HEK293 (cell line): Measurements from ENCODE around the gene BAX.

Source experiments
- CTCF ChIA-PET: fragments of 350-600 bp; formaldehyde crosslinking; extraction: SDS; loops from one replicate; lab custom pipeline; 2021; ENCODE audit warnings: antibody characterized with exemption; lab: Yijun Ruan, JAX
- POLR2A ChIA-PET: fragments of 300-600 bp; formaldehyde crosslinking; extraction: SDS; loops from one replicate; lab custom pipeline; 2020; ENCODE audit warnings: antibody characterized with exemption, inconsistent platforms; lab: Yijun Ruan, JAX
- H3K27ac ChIP-seq: fragments of 200-500 bp; sonication (Bioruptor generic); 2 replicates; pipeline ENCODE4 v1.5.1; 2014; ENCODE audit warnings: low read depth, low read length, control low read depth, inconsistent platforms; ENCODE audit errors: extremely low read depth
- H3K36me3 ChIP-seq, 2 experiments: fragments of 200-500 bp in 1 of 2; sonication (Bioruptor generic) in 1 of 2; 1 replicate in 1 of 2; 2 replicates in 1 of 2; pipeline ENCODE4 v1.5.1; 2014 to 2017; ENCODE audit warnings: inconsistent platforms in 2 of 2, low read length in 2 of 2; ENCODE audit not compliant: control insufficient read depth in 2 of 2, insufficient read depth in 1 of 2
- H3K4me1 ChIP-seq: fragments of 200-500 bp; sonication (Bioruptor generic); 2 replicates; pipeline ENCODE4 v1.5.1; 2014; ENCODE audit warnings: mild to moderate bottlenecking, low read length, inconsistent platforms; ENCODE audit not compliant: control insufficient read depth, insufficient read depth
- H3K4me3 ChIP-seq: 2 replicates; pipeline ENCODE4 v1.5.1; 2011; ENCODE audit warnings: low read depth, mild to moderate bottlenecking, control low read depth, low read length, moderate library complexity
- H3K9me3 ChIP-seq: fragments of 200-500 bp; sonication (Bioruptor generic); 2 replicates; pipeline ENCODE4 v1.5.1; 2014; ENCODE audit warnings: low read depth, low read length, inconsistent platforms; ENCODE audit not compliant: control insufficient read depth, insufficient read depth
- KLF16 ChIP-seq: fragments of 450-650 bp; formaldehyde crosslinking; IDR thresholded peaks from 2 replicates; pipeline ENCODE4 v1.5.1; 2017; ENCODE audit warnings: missing biosample characterization, missing genetic modification characterization
- REST ChIP-seq: fragments of 450-650 bp; formaldehyde crosslinking; IDR thresholded peaks from 2 replicates; pipeline ENCODE4 v1.5.1; 2016; ENCODE audit warnings: missing biosample characterization, missing genetic modification characterization
- WT1 ChIP-seq: fragments of 450-650 bp; formaldehyde crosslinking; IDR thresholded peaks from 2 replicates; pipeline ENCODE4 v1.5.1; 2016; ENCODE audit warnings: missing biosample characterization, missing genetic modification characterization
- ZBTB10 ChIP-seq: fragments of 450-650 bp; formaldehyde crosslinking; IDR thresholded peaks from 2 replicates; pipeline ENCODE4 v1.5.1; 2016; ENCODE audit warnings: missing biosample characterization, missing genetic modification characterization
- ZBTB17 ChIP-seq: fragments of 450-650 bp; formaldehyde crosslinking; IDR thresholded peaks from 2 replicates; pipeline ENCODE4 v1.5.1; 2016; ENCODE audit warnings: missing biosample characterization, missing genetic modification characterization
- ZNF248 ChIP-seq: fragments of 450-650 bp; formaldehyde crosslinking; IDR thresholded peaks from 2 replicates; pipeline ENCODE4 v1.5.1; 2017; ENCODE audit warnings: missing biosample characterization, missing genetic modification characterization
- ZNF302 ChIP-seq: fragments of 450-650 bp; formaldehyde crosslinking; IDR thresholded peaks from 2 replicates; pipeline ENCODE4 v1.5.1; 2016; ENCODE audit warnings: missing biosample characterization, missing genetic modification characterization, low read depth
- ZNF518A ChIP-seq: fragments of 450-650 bp; formaldehyde crosslinking; conservative IDR thresholded peaks from 2 replicates; pipeline ENCODE4 v1.5.1; 2016; ENCODE audit warnings: low read depth, missing biosample characterization, missing genetic modification characterization
- TF ChIP-seq, protein P1 (sequence below): fragments of 450-650 bp; formaldehyde crosslinking; IDR thresholded peaks from 2 replicates; pipeline ENCODE4 v1.5.1; 2017; ENCODE audit warnings: missing biosample characterization, missing genetic modification characterization

The BAX gene

DNA sequence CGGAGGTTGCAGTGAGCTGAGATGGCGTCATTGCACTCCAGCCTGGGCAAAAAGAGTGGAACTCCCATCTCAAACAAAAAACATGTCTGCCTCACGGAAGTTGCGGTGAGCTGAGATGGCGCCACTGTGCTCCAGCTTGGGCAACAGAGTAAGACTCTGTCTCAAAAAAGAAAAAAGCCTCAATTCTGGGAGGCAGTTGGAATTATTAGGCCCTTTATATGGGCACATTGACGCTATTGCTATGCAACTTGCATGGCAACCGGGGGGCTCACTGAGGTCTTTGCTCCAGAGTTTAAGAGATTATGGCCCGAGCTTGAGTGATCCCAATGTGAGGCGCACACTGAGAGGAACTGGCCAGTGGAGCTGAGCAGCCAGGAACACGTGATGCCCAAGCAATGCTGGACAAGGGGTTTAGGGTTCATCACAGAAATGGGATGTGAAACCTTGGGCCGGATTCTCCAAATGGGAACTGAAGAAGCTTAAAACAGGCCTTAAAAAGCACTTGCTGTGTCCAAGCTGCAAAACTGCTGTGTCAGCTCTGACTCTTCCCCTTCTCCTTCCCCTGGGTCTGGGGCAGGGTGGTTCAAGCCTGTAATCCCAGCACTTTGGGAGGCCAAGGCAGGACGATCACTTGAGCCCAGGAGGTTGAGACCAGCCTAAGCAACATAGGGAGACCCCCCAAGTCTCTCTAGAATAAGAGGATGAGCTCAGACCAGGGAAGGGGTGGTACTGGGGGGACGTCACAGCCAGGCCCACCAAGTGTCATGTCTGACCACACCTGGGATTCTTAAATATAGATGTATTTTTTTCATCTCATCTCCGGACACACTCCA, 12.9 kb downstream of the BAX start (continued):
- TF ChIP-seq ZNF518A (tag by site-specific recombination): no peak
- no peak for TF ChIP-seq WT1 (tag by site-specific recombination)
- no peak for TF ChIP-seq ZNF302 (tag by site-specific recombination)
- no peak for TF ChIP-seq ZNF248 (tag by site-specific recombination)
- TF ChIP-seq, all 188 proteins: peak for 1

GRCh38 chr19:48968179-48968661, 13.5 kb downstream of the BAX start:
- Histone ChIP-seq H3K27ac (no peak overlapping the region), H3K4me3 (no peak overlapping the region), H3K4me1 (peaks cover 19% of the 10 kb centered on the region), H3K9me3 (no peaks in the 10 kb centered on the region), H3K36me3 (peaks cover 10 to 55% of the 10 kb centered on the region in 2 experiments; a peak in 2 of 3 replicates)
- ChIA-PET POLR2A (interaction anchor here (1.2 to 4.2 kb wide), 5 partner anchors 9 to 323 kb away, joined by 3 to 34 read pairs (median 9); partner anchors contain the start of genes BAX, GYS1, PPP1R15A and RUVBL2), CTCF (interaction anchor here (0.5 to 1.8 kb wide), 3 partner anchors 30 to 748 kb away, joined by 3 to 7 read pairs (median 6); no protein-coding TSS in a partner anchor)
- TF ChIP-seq, protein P1, sequence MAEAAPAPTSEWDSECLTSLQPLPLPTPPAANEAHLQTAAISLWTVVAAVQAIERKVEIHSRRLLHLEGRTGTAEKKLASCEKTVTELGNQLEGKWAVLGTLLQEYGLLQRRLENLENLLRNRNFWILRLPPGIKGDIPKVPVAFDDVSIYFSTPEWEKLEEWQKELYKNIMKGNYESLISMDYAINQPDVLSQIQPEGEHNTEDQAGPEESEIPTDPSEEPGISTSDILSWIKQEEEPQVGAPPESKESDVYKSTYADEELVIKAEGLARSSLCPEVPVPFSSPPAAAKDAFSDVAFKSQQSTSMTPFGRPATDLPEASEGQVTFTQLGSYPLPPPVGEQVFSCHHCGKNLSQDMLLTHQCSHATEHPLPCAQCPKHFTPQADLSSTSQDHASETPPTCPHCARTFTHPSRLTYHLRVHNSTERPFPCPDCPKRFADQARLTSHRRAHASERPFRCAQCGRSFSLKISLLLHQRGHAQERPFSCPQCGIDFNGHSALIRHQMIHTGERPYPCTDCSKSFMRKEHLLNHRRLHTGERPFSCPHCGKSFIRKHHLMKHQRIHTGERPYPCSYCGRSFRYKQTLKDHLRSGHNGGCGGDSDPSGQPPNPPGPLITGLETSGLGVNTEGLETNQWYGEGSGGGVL (tag by site-specific recombination): peak; percentile 79
- no peak for TF ChIP-seq KLF16
- TF ChIP-seq ZBTB17 (tag by site-specific recombination): peak; percentile 52
- TF ChIP-seq REST (tag by site-specific recombination): no peak
- peak; percentile 51; the same call in 1 of the 2 replicates for TF ChIP-seq ZBTB10 (tag by site-specific recombination)
